GM12878 (cell line): ENCODE results near the gene MAN1A1.

ENCODE experiments used
- CEBPB ChIP-seq, 2 experiments: fragments of 150-350 bp in 1 of 2; IDR thresholded peaks; 2 replicates each; pipeline ENCODE4 v1.6.1; 2012 to 2014; ENCODE audit warnings: low read depth in 2 of 2, low read length in 2 of 2, borderline replicate concordance in 1 of 2, inconsistent platforms in 1 of 2
- CHD2 ChIP-seq: IDR thresholded peaks from 2 replicates; pipeline ENCODE4 v1.6.1; 2011; ENCODE audit warnings: low read depth, low read length, improper control_type of control experiment, borderline replicate concordance
- E2F4 ChIP-seq: IDR thresholded peaks from 2 replicates; pipeline ENCODE4 v1.6.1; 2012; ENCODE audit warnings: low read depth, low read length, improper control_type of control experiment
- HDAC2 ChIP-seq: fragments of 200-600 bp; sonication (generic); IDR thresholded peaks from 2 replicates; pipeline ENCODE4 v1.6.1; 2017
- JUND ChIP-seq: IDR thresholded peaks from 2 replicates; pipeline ENCODE4 v1.6.1; 2012; ENCODE audit warnings: low read depth, mild to moderate bottlenecking, low read length, improper control_type of control experiment, moderate library complexity
- PKNOX1 ChIP-seq: fragments of 450-650 bp; IDR thresholded peaks from 2 replicates; pipeline ENCODE4 v1.6.1; 2016; ENCODE audit warnings: mild to moderate bottlenecking
- POLR2AphosphoS5 ChIP-seq: IDR thresholded peaks from 2 replicates; pipeline ENCODE4 v1.6.1; 2011; ENCODE audit warnings: mild to moderate bottlenecking, low read length, inconsistent platforms
- ZNF384 ChIP-seq: IDR thresholded peaks from 2 replicates; pipeline ENCODE4 v1.6.1; 2012; ENCODE audit warnings: low read depth, mild to moderate bottlenecking, low read length, improper control_type of control experiment, borderline replicate concordance
- TF ChIP-seq, protein P1 (sequence below), 3 experiments: IDR thresholded peaks in 2 of 3; conservative IDR thresholded peaks in 1 of 3; 2 replicates each; pipeline ENCODE4 v1.5.1; 2011; ENCODE audit warnings: low read depth in 3 of 3, low read length in 3 of 3, mild to moderate bottlenecking in 3 of 3, control low read depth in 2 of 3, moderate library complexity in 2 of 3, inconsistent platforms in 1 of 3, mixed read lengths in 1 of 3; ENCODE audit not compliant: control insufficient read depth in 2 of 3, insufficient read depth in 1 of 3; ENCODE audit errors: extremely low read depth in 1 of 3

GRCh38 chr6:119323478-119323877 is 26.1 kb downstream of the MAN1A1 start:
- TF ChIP-seq HDAC2 (no peak), E2F4 (no peak), ZNF384 (no peak), CHD2 (no peak), JUND (no peak), POLR2AphosphoS5 (no peak), PKNOX1 (no peak), CEBPB (IDR thresholded peaks at IDR 0.05; ENCODE audit: borderline replicate concordance in 1 of 2, low read depth in 2 of 2, low read length in 2 of 2) (no peak)
- TF ChIP-seq, protein P1, sequence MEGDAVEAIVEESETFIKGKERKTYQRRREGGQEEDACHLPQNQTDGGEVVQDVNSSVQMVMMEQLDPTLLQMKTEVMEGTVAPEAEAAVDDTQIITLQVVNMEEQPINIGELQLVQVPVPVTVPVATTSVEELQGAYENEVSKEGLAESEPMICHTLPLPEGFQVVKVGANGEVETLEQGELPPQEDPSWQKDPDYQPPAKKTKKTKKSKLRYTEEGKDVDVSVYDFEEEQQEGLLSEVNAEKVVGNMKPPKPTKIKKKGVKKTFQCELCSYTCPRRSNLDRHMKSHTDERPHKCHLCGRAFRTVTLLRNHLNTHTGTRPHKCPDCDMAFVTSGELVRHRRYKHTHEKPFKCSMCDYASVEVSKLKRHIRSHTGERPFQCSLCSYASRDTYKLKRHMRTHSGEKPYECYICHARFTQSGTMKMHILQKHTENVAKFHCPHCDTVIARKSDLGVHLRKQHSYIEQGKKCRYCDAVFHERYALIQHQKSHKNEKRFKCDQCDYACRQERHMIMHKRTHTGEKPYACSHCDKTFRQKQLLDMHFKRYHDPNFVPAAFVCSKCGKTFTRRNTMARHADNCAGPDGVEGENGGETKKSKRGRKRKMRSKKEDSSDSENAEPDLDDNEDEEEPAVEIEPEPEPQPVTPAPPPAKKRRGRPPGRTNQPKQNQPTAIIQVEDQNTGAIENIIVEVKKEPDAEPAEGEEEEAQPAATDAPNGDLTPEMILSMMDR (IDR thresholded peaks at IDR 0.05 in 2 of 3, conservative IDR thresholded peaks at IDR 0.05 in 1 of 3; ENCODE audit: control insufficient read depth in 2 of 3, extremely low read depth in 1 of 3, insufficient read depth in 1 of 3, low read depth in 3 of 3, low read length in 3 of 3), result no peak
